Hepatocyte (in vitro differentiated cells): ENCODE data around the gene BPHL.

Experiments used
- CTCF ChIP-seq: fragments of 200-600 bp; sonication (generic); IDR thresholded peaks from 2 replicates; pipeline ENCODE4 v1.5.1; 2016; ENCODE audit warnings: antibody characterized with exemption, mild to moderate bottlenecking; ENCODE audit not compliant: poor library complexity
- EZH2phosphoT487 ChIP-seq: fragments of 200-600 bp; sonication (generic); IDR thresholded peaks from one replicate; pipeline ENCODE4 v1.6.1; 2018; ENCODE audit warnings: antibody characterized with exemption, mild to moderate bottlenecking, low read depth, moderate library complexity; ENCODE audit not compliant: unreplicated experiment, severe bottlenecking

- TF ChIP-seq CTCF (no peak), EZH2phosphoT487 (no peak)
Observed at GRCh38 chr6:3086282-3086946, 32.1 kb upstream of the BPHL start.
